Upper lobe of left lung (tissue), 4 donors: ENCODE data around the gene NELFB.

ENCODE experiments used
- CTCF ChIP-seq, 6 experiments: fragments of 450-650 bp in 4 of 6; fragments of 200-600 bp in 2 of 6; sonication (generic) in 2 of 6; IDR thresholded peaks; one replicate each; pipeline ENCODE4 v1.5.1; 2016 to 2019; ENCODE audit warnings: antibody characterized with exemption in 6 of 6
- EP300 ChIP-seq, 4 donors: sonication (generic); formaldehyde crosslinking; IDR thresholded peaks; one replicate each; pipeline ENCODE4 v1.5.1; 2017; ENCODE audit warnings: antibody characterized with exemption in 4 of 4, control low read depth in 2 of 4
- POLR2A ChIP-seq, 4 donors: fragments of 450-650 bp; IDR thresholded peaks; one replicate each; pipeline ENCODE4 v1.5.1; 2016 to 2017; ENCODE audit warnings: antibody characterized with exemption in 4 of 4, mild to moderate bottlenecking in 2 of 4
- POLR2AphosphoS5 ChIP-seq, 2 donors: sonication (generic); formaldehyde crosslinking; IDR thresholded peaks; one replicate each; pipeline ENCODE4 v1.5.1; 2017; ENCODE audit warnings: antibody characterized with exemption in 2 of 2

DNA sequence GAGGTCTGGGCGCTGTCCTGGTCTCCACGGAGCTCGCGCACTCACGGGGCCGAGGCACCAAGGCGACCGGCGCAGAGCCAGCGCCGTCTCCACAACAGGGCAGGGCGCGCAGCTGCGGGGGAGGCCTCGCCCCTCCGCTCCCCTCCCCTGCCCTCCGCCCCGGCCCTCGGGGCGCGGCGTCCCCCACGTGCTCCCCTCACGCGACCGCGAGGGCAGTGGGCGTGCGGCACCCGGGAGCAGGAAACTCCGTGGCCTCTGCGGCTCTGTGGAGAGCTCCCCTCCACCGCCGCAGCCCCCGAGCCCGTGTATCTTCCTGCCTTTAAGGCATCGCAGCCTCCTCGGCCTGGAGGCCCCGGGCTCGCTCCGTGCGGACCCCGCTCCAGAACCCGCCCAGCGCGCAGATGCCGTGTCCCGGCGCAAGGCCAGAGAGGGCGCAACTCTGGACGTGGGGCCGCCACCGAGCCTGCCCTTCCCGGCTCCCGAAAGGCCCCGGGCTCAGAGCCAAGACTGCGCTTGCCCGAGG is 14.7 kb upstream of the NELFB start:
- TF ChIP-seq CTCF (IDR thresholded peaks at IDR 0.05): peak in 3 of 6 experiments; percentile 19 to 34 (median 22)
- peak in 2 of 4 donors; percentile 27 to 49 for TF ChIP-seq POLR2A (IDR thresholded peaks at IDR 0.05)
- TF ChIP-seq POLR2AphosphoS5 (IDR thresholded peaks at IDR 0.05): peak; percentile 18 to 31
- TF ChIP-seq EP300 (IDR thresholded peaks at IDR 0.05): no peak
